Keratinocyte (primary cell): ENCODE measurements around the gene ZNF629. TPM values are rescaled to one million over a fixed set of nuclear protein-coding genes. Genes with fewer than 3 reads are reported as not detected.

ENCODE experiments used
- DNase-seq: peaks from one replicate; pipeline ENCODE4 v3.0.0-alpha.2; 2011; ENCODE audit warnings: low read depth, missing footprints, low spot score
- FAIRE-seq: peaks from 2 replicates; lab custom pipeline; 2011; peaks lifted over from hg19 to GRCh38; lab: Jason Lieb, UNC
- H2AFZ ChIP-seq: 2 replicates; pipeline ENCODE4 v1.6.0; 2012; ENCODE audit warnings: low read length, control low read depth, inconsistent platforms; ENCODE audit not compliant: control insufficient read depth
- H3K27ac ChIP-seq: 2 replicates; pipeline ENCODE4 v1.5.1; 2011; ENCODE audit warnings: low read length; ENCODE audit not compliant: control insufficient read depth, insufficient read depth
- H3K27me3 ChIP-seq: 3 replicates; pipeline ENCODE4 v1.6.0; 2011; ENCODE audit warnings: low read length; ENCODE audit not compliant: control insufficient read depth, insufficient read depth; ENCODE audit errors: extremely low read depth
- H3K36me3 ChIP-seq, 2 experiments: 2 replicates in 1 of 2; 3 replicates in 1 of 2; pipeline ENCODE4 v1.5.1; 2011; ENCODE audit warnings: low read length in 2 of 2, mild to moderate bottlenecking in 1 of 2; ENCODE audit not compliant: control insufficient read depth in 2 of 2, insufficient read depth in 2 of 2; ENCODE audit errors: extremely low read depth in 1 of 2
- H3K4me1 ChIP-seq: 3 replicates; pipeline ENCODE4 v1.5.1; 2011; ENCODE audit warnings: low read length; ENCODE audit not compliant: control insufficient read depth, insufficient read depth; ENCODE audit errors: extremely low read depth
- H3K4me2 ChIP-seq: 3 replicates; pipeline ENCODE4 v1.6.0; 2011; ENCODE audit warnings: low read depth, low read length; ENCODE audit not compliant: control insufficient read depth, insufficient read depth; ENCODE audit errors: extremely low read depth
- H3K4me3 ChIP-seq, 3 experiments: fragments of 200-600 bp in 1 of 3; sonication (generic) in 1 of 3; 2 replicates in 2 of 3; 3 replicates in 1 of 3; pipeline ENCODE4 v1.5.1; 2011 to 2016; ENCODE audit warnings: low read length in 3 of 3, mild to moderate bottlenecking in 3 of 3, control low read depth in 2 of 3, inconsistent platforms in 1 of 3, low read depth in 1 of 3, mixed read lengths in 1 of 3, mixed run types in 1 of 3, moderate library complexity in 1 of 3; ENCODE audit not compliant: control insufficient read depth in 2 of 3, insufficient read depth in 2 of 3; ENCODE audit errors: extremely low read depth in 1 of 3
- H3K79me2 ChIP-seq: 2 replicates; pipeline ENCODE4 v1.6.0; 2012; ENCODE audit warnings: low read length; ENCODE audit not compliant: control insufficient read depth, insufficient read depth
- H3K9ac ChIP-seq: 3 replicates; pipeline ENCODE4 v1.6.0; 2011; ENCODE audit warnings: low read length; ENCODE audit not compliant: control insufficient read depth, insufficient read depth; ENCODE audit errors: extremely low read depth
- H3K9me1 ChIP-seq: 3 replicates; pipeline ENCODE4 v1.6.0; 2011; ENCODE audit warnings: low read length; ENCODE audit not compliant: control insufficient read depth, insufficient read depth; ENCODE audit errors: extremely low read depth
- H3K9me3 ChIP-seq: 2 replicates; pipeline ENCODE4 v1.5.1; 2012; ENCODE audit warnings: low read depth, low read length; ENCODE audit not compliant: control insufficient read depth
- H4K20me1 ChIP-seq: 3 replicates; pipeline ENCODE4 v1.6.0; 2011; ENCODE audit warnings: low read length; ENCODE audit not compliant: control insufficient read depth, insufficient read depth; ENCODE audit errors: extremely low read depth
- EZH2 ChIP-seq: IDR thresholded peaks from one replicate; pipeline ENCODE4 v1.6.1; 2012; ENCODE audit warnings: inconsistent platforms, mild to moderate bottlenecking, low read length, moderate library complexity
- dilution Hi-C: fragments of 300-500 bp; cut with MboI; formaldehyde crosslinking; loops from one replicate; pipeline ENCODE4 v1.7.0; 2020; ENCODE audit warnings: low sequenced_read_pairs; ENCODE audit not compliant: extremely low pct_ligation_motif_present
- polyA plus RNA-seq, 5 experiments: library from polyadenylated mRNA; depleted of rRNA in 3 of 5; stranded (reverse) in 3 of 5; stranded (forward) in 1 of 5; unstranded in 1 of 5; fragments of >200 nt; gene quantifications; 1 replicate in 1 of 5; 2 replicates in 3 of 5; 3 replicates in 1 of 5; pipeline versions ENCODE4 v1.2.1 to v1.2.3, GENCODE V29; 2011 to 2012; ENCODE audit warnings: missing spikeins in 2 of 5, low read depth in 1 of 5, low replicate concordance in 1 of 5
- TF ChIP-seq, protein P1 (sequence below), 3 experiments: IDR thresholded peaks in 1 of 3; conservative IDR thresholded peaks in 1 of 3; optimal IDR thresholded peaks in 1 of 3; 2 replicates in 2 of 3; 3 replicates in 1 of 3; pipeline versions ENCODE3 to v1.5.1; 2011; ENCODE audit warnings: low read length in 3 of 3, mild to moderate bottlenecking in 3 of 3, moderate library complexity in 2 of 3, control low read depth in 1 of 3, inconsistent platforms in 1 of 3; ENCODE audit not compliant: insufficient read depth in 2 of 3; ENCODE audit errors: extremely low read depth in 1 of 3

Gene ZNF629
- polyA plus RNA-seq, 1 donor (not counting 4 experiments of a cell fraction or from before 2014, with no cell fraction given): 3.6 TPM

DNA sequence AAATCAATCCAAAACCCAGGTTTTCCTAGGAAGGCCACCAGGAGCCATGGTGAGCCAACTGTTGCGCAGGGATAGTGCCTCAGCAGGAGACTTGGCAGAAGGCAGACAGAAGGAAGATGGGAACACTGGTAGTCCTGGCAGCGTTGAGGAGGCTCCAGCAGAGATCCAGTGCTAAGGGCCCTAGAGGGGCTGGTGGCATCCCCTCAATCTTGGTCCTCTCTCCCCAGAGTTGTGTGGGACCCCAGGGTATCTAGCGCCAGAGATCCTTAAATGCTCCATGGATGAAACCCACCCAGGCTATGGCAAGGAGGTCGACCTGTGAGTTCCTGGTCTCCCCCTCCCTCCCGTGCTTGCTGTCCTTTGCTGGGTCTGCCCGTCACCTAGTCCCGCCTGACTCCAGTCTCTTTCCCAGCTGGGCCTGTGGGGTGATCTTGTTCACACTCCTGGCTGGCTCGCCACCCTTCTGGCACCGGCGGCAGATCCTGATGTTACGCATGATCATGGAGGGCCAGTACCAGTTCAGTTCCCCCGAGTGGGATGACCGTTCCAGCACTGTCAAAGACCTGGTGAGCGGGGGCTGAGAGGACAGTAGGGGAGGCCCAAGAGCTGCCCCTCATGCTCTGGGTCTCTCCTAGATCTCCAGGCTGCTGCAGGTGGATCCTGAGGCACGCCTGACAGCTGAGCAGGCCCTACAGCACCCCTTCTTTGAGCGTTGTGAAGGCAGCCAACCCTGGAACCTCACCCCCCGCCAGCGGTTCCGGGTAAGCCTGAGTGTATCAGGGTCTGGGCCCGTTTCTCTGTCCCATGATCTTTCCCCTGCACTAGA is 30.8 kb downstream of the ZNF629 start:
- Histone ChIP-seq H3K4me1 (peaks cover 8% of the 10 kb centered on the region), H2AFZ (no peak overlapping the region), H3K9ac (no peak overlapping the region), H3K79me2 (no peaks in the 10 kb centered on the region), H3K9me1 (no peaks in the 10 kb centered on the region), H3K4me3 (no peak overlapping the region), H3K27me3 (no peaks in the 10 kb centered on the region), H4K20me1 (no peaks in the 10 kb centered on the region), H3K36me3 (peaks cover 24 to 25% of the 10 kb centered on the region in 2 experiments), H3K4me2 (no peak overlapping the region), H3K9me3 (no peaks in the 10 kb centered on the region), H3K27ac (no peak overlapping the region)
- FAIRE-seq (no peak), DNase-seq (no peak)
- TF ChIP-seq EZH2: no peak
- TF ChIP-seq, protein P1, sequence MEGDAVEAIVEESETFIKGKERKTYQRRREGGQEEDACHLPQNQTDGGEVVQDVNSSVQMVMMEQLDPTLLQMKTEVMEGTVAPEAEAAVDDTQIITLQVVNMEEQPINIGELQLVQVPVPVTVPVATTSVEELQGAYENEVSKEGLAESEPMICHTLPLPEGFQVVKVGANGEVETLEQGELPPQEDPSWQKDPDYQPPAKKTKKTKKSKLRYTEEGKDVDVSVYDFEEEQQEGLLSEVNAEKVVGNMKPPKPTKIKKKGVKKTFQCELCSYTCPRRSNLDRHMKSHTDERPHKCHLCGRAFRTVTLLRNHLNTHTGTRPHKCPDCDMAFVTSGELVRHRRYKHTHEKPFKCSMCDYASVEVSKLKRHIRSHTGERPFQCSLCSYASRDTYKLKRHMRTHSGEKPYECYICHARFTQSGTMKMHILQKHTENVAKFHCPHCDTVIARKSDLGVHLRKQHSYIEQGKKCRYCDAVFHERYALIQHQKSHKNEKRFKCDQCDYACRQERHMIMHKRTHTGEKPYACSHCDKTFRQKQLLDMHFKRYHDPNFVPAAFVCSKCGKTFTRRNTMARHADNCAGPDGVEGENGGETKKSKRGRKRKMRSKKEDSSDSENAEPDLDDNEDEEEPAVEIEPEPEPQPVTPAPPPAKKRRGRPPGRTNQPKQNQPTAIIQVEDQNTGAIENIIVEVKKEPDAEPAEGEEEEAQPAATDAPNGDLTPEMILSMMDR (optimal IDR thresholded peaks at IDR 0.05 in 1 of 3, IDR thresholded peaks at IDR 0.05 in 1 of 3, conservative IDR thresholded peaks at IDR 0.05 in 1 of 3; ENCODE audit: extremely low read depth in 1 of 3, insufficient read depth in 2 of 3, low read length in 3 of 3): no peak
- dilution Hi-C loops: no loop called here

- Histone ChIP-seq H3K4me2 (no peak overlapping the region), H3K36me3 (peaks cover 32 to 40% of the 10 kb centered on the region in 2 experiments)
- FAIRE-seq: no peak
Measured at GRCh38 chr16:30753596-30753995, 33.4 kb downstream of the ZNF629 start.

More at GRCh38 chr16:30753596-30753995, 33.4 kb downstream of the ZNF629 start:
- H3K79me2 ChIP-seq: peaks cover 10% of the 10 kb centered on the region
- DNase-seq: no peak
- H3K9me3 ChIP-seq: no peaks in the 10 kb centered on the region
- H3K9ac ChIP-seq: no peak overlapping the region
- H3K27ac ChIP-seq: no peak overlapping the region
- H3K9me1 ChIP-seq: no peaks in the 10 kb centered on the region
- dilution Hi-C loops: no loop called here
- no peak overlapping the region for H2AFZ ChIP-seq
- H3K4me1 ChIP-seq: no peaks in the 10 kb centered on the region
- H4K20me1 ChIP-seq: no peaks in the 10 kb centered on the region
- TF ChIP-seq, protein P1 (optimal IDR thresholded peaks at IDR 0.05 in 1 of 3, IDR thresholded peaks at IDR 0.05 in 1 of 3, conservative IDR thresholded peaks at IDR 0.05 in 1 of 3; ENCODE audit: extremely low read depth in 1 of 3, insufficient read depth in 2 of 3, low read length in 3 of 3): no peak
- no peak for TF ChIP-seq EZH2
- H3K4me3 ChIP-seq: no peak overlapping the region
- no peaks in the 10 kb centered on the region for H3K27me3 ChIP-seq
